GM12892 (cell line): ENCODE results near the gene TMEM119.

Source experiments
- POLR2A ChIP-seq: IDR thresholded peaks from 2 replicates; pipeline ENCODE4 v1.6.1; 2011; ENCODE audit warnings: low read depth, low read length, control low read depth
- POLR2AphosphoS5 ChIP-seq: IDR thresholded peaks from 2 replicates; pipeline ENCODE4 v1.6.1; 2011; ENCODE audit warnings: low read depth, low read length, control low read depth
- TAF1 ChIP-seq: IDR thresholded peaks from 2 replicates; pipeline ENCODE4 v1.6.1; 2011; ENCODE audit warnings: low read depth, mild to moderate bottlenecking, control low read depth, low read length, borderline replicate concordance

DNA sequence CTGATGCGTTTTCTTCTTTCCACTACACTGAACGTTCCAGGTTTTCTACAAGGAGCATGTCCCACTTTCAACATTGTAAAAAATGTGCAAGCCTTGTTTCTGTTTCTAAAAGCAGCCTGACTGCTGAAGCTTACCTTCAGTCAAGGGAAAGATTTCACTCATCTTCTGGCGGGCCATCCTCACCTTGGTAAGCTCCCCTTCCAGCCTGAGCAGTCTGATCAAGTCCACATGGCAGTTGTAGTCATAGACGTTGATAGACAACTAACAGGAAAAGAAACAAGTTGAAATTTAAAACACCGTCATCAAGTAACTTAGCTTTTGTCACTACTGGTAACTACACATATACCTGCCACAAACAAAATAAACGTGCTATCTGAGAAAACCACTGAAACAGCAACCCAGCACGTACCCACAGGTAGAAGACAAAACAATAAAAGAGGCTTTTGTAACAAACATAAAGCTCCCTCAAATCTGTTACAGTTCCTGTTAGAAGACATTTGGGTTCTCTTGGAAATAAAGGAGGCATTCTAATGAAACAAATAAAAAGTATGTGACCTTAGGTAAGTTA lies 48.8 kb downstream of the TMEM119 start:
- TF ChIP-seq TAF1 (no peak), POLR2A (no peak), POLR2AphosphoS5 (no peak)
